ENCODE results near the gene SCAMP2. TPM values are rescaled to one million over a fixed set of nuclear protein-coding genes. Genes with fewer than 3 reads are reported as not detected.

Gene SCAMP2
- total RNA-seq, 1 donor from 2014 or later = 46.2 TPM

- intact Hi-C loops (cut with micrococcal nuclease) = no loop called here
- peak; percentile 46 for DNase-seq
- ATAC-seq = peak; percentile 0
Observed at GRCh38 chr15:74868059-74868458, 5.1 kb downstream of the SCAMP2 start.

- no peak for ATAC-seq
- DNase-seq = peak; percentile 0
- intact Hi-C loops (cut with micrococcal nuclease) = no loop called here
Observed at GRCh38 chr15:74867466-74868038, 5.6 kb downstream of the SCAMP2 start.

GRCh38 chr15:74866090-74866489 is 7.1 kb downstream of the SCAMP2 start:
- no peak for ATAC-seq
- intact Hi-C loops (cut with micrococcal nuclease) = no loop called here
- peak; percentile 12 for DNase-seq

- ATAC-seq = no peak
- intact Hi-C loops (cut with micrococcal nuclease) = no loop called here
- peak; percentile 7 for DNase-seq
Observed at GRCh38 chr15:74865316-74865715, 7.8 kb downstream of the SCAMP2 start.

- intact Hi-C loops (cut with micrococcal nuclease) = no loop called here
- no peak for ATAC-seq
- DNase-seq = peak; percentile 1
Observed at GRCh38 chr15:74864296-74864695, 8.9 kb downstream of the SCAMP2 start.

- intact Hi-C loops (cut with micrococcal nuclease) = no loop called here
- peak; percentile 13 for DNase-seq
- peak; percentile 51 for ATAC-seq
Observed at GRCh38 chr15:74863239-74864056, 9.7 kb downstream of the SCAMP2 start.

GRCh38 chr15:74858369-74858740 is 14.8 kb downstream of the SCAMP2 start:
- ATAC-seq (no peak), DNase-seq (no peak)
- intact Hi-C loops (cut with micrococcal nuclease) = no loop called here

GRCh38 chr15:74857671-74858368 is 15.3 kb downstream of the SCAMP2 start:
- no peak for DNase-seq
- intact Hi-C loops (cut with micrococcal nuclease) = no loop called here
- no peak for ATAC-seq

GRCh38 chr15:74857082-74857655 is 16.0 kb downstream of the SCAMP2 start:
- intact Hi-C loops (cut with micrococcal nuclease) = no loop called here
- ATAC-seq = peak; percentile 71
- no peak for DNase-seq

GRCh38 chr15:74856537-74856936 is 16.6 kb downstream of the SCAMP2 start:
- DNase-seq (no peak), ATAC-seq (no peak)
- intact Hi-C loops (cut with micrococcal nuclease) = no loop called here

- ATAC-seq (peak; percentile 69), DNase-seq (no peak)
- intact Hi-C loops (cut with micrococcal nuclease) = no loop called here
Observed at GRCh38 chr15:74855857-74856256, 17.3 kb downstream of the SCAMP2 start.

GRCh38 chr15:74854453-74855022 is 18.6 kb downstream of the SCAMP2 start:
- intact Hi-C loops (cut with micrococcal nuclease) = no loop called here
- ATAC-seq (no peak), DNase-seq (no peak)

GRCh38 chr15:74851960-74852359 is 21.2 kb downstream of the SCAMP2 start:
- intact Hi-C loops (cut with micrococcal nuclease) = no loop called here
- ATAC-seq = no peak
- DNase-seq = no peak

- no peak for DNase-seq
- intact Hi-C loops (cut with micrococcal nuclease) = no loop called here
- ATAC-seq = no peak
Observed at GRCh38 chr15:74850393-74850792, 22.8 kb downstream of the SCAMP2 start.

GRCh38 chr15:74847432-74847831 is 25.7 kb downstream of the SCAMP2 start:
- intact Hi-C loops (cut with micrococcal nuclease) = loop anchor here (10.0 kb wide), 1 partner anchor 57 kb away; the partner anchor contains the start of gene FAM219B
- peak; percentile 48 for ATAC-seq
- peak; percentile 75 for DNase-seq

- ATAC-seq = no peak
- intact Hi-C loops (cut with micrococcal nuclease) = loop anchor here (10.0 kb wide), 1 partner anchor 59 kb away; the partner anchor contains the start of gene FAM219B
Observed at GRCh38 chr15:74845581-74845980, 27.6 kb downstream of the SCAMP2 start.

GRCh38 chr15:74845208-74845568 is 28.0 kb downstream of the SCAMP2 start:
- no peak for ATAC-seq
- intact Hi-C loops (cut with micrococcal nuclease) = loop anchor here (10.0 kb wide), 1 partner anchor 60 kb away; the partner anchor contains the start of gene FAM219B
- no peak for DNase-seq

More at GRCh38 chr15:74845581-74845980, 27.6 kb downstream of the SCAMP2 start:
- DNase-seq = no peak

GRCh38 chr15:74844319-74845207 is 28.6 kb downstream of the SCAMP2 start:
- intact Hi-C loops (cut with micrococcal nuclease) = loop anchor here (10.0 kb wide), 1 partner anchor 60 kb away; the partner anchor contains the start of gene FAM219B
- no peak for ATAC-seq
- no peak for DNase-seq

All from left ventricle myocardium superior (tissue), 1 donor.